Endodermal cell (in vitro differentiated cells): ENCODE data around the gene TMEM238. TPM values are rescaled to one million over a fixed set of nuclear protein-coding genes. Genes with fewer than 3 reads are reported as not detected.

Experiments
- DNase-seq: peaks from one replicate; pipeline ENCODE4 v3.0.0-alpha.2; 2017
- H3K27ac ChIP-seq: 2 replicates; pipeline ENCODE4 v1.5.1; 2013; ENCODE audit warnings: mild to moderate bottlenecking, low read depth, low read length, moderate library complexity
- H3K27me3 ChIP-seq: 2 replicates; pipeline ENCODE4 v1.6.1; 2013; ENCODE audit warnings: mild to moderate bottlenecking, low read length, moderate library complexity; ENCODE audit not compliant: insufficient read depth, control insufficient read depth, poor library complexity, severe bottlenecking
- H3K36me3 ChIP-seq: 2 replicates; pipeline ENCODE4 v1.7.0; 2013; ENCODE audit warnings: mild to moderate bottlenecking, low read length, moderate library complexity; ENCODE audit not compliant: control insufficient read depth, insufficient read depth
- H3K4me1 ChIP-seq: one replicate; pipeline ENCODE4 v1.7.0; 2013; ENCODE audit warnings: low read length; ENCODE audit not compliant: control insufficient read depth, insufficient read depth
- H3K4me3 ChIP-seq: 2 replicates; pipeline ENCODE4 v1.5.1; 2013; ENCODE audit warnings: mild to moderate bottlenecking, low read length, moderate library complexity
- H3K9ac ChIP-seq: 2 replicates; pipeline ENCODE4 v1.6.1; 2013; ENCODE audit warnings: mild to moderate bottlenecking, low read length, moderate library complexity; ENCODE audit not compliant: poor library complexity, severe bottlenecking; ENCODE audit errors: extremely low read depth
- H3K9me3 ChIP-seq: 2 replicates; pipeline ENCODE4 v1.6.1; 2013; ENCODE audit warnings: mild to moderate bottlenecking, low read length, moderate library complexity; ENCODE audit not compliant: control insufficient read depth
- H3K27ac Mint-ChIP-seq: 2 replicates; pipeline ENCODE4 v1.8.0; 2020; ENCODE audit warnings: mixed read lengths
- H3K27me3 Mint-ChIP-seq: 2 replicates; pipeline ENCODE4 v1.8.0; 2021; ENCODE audit warnings: mild to moderate bottlenecking, mixed read lengths; ENCODE audit not compliant: insufficient read depth
- H3K36me3 Mint-ChIP-seq: 2 replicates; pipeline ENCODE4 v1.8.0; 2020; ENCODE audit warnings: low read depth, mixed read lengths
- H3K4me1 Mint-ChIP-seq: 2 replicates; pipeline ENCODE4 v1.8.0; 2020; ENCODE audit warnings: mixed read lengths
- H3K4me3 Mint-ChIP-seq: 2 replicates; pipeline ENCODE4 v1.8.0; 2020; ENCODE audit warnings: mild to moderate bottlenecking, moderate library complexity, mixed read lengths
- H3K9me3 Mint-ChIP-seq: 2 replicates; pipeline ENCODE4 v1.8.0; 2020; ENCODE audit warnings: mild to moderate bottlenecking, mixed read lengths
- CTCF ChIP-seq: fragments of 200-600 bp; sonication (generic); conservative IDR thresholded peaks from 2 replicates; pipeline ENCODE4 v1.5.0; 2021; ENCODE audit warnings: antibody characterized with exemption, mild to moderate bottlenecking
- WGBS, 2 experiments: methylation state at CpG; one replicate each; pipeline versions ENCODE4 v1.1.5 to v1.1.7; 2013; ENCODE audit warnings: missing lambda C conversion rate in 2 of 2, mixed read lengths in 1 of 2; ENCODE audit not compliant: insufficient coverage in 1 of 2, insufficient read length in 1 of 2; 5-methylcytosine and 5-hydroxymethylcytosine counted together
- total RNA-seq, 2 donors: library from RNA; stranded (reverse); fragmentation: NEBNext Ultra II Directional in 1 of 2; extraction: Animal tissue kit (Norgen Biotek cat#: 25700) in 1 of 2; gene quantifications; 2 replicates in 1 of 2; 3 replicates in 1 of 2; pipeline ENCODE4 v1.2.1, GENCODE V29; 2021

Gene TMEM238
- total RNA-seq, 2 donors from 2014 or later, result 3.9 to 4.4 TPM

- no peak overlapping the region for H3K4me3 Mint-ChIP-seq
- no peaks in the 10 kb centered on the region for H3K4me1 ChIP-seq
- no peak for DNase-seq
- H3K9me3 ChIP-seq, result no peaks in the 10 kb centered on the region
- no peaks in the 10 kb centered on the region for H3K36me3 ChIP-seq
- H3K36me3 Mint-ChIP-seq, result no peaks in the 10 kb centered on the region
- H3K27me3 Mint-ChIP-seq, result peaks cover 39% of the 10 kb centered on the region
- H3K9ac ChIP-seq, result no peak overlapping the region
- H3K4me3 ChIP-seq, result no peak overlapping the region
- WGBS, 2 experiments, result 87% methylated on average over 24 to 38 of the region's 38 CpGs
- no peaks in the 10 kb centered on the region for H3K9me3 Mint-ChIP-seq
- peaks cover 2% of the 10 kb centered on the region for H3K27me3 ChIP-seq
- H3K4me1 Mint-ChIP-seq, result no peaks in the 10 kb centered on the region
- H3K27ac ChIP-seq, result no peak overlapping the region
- no peak for TF ChIP-seq CTCF
- no peak overlapping the region for H3K27ac Mint-ChIP-seq
These were observed 21.7 kb downstream of the TMEM238 start for GRCh38 chr19:55362174-55362989.

GRCh38 chr19:55360902-55361301 is 23.2 kb downstream of the TMEM238 start:
- H3K27me3 Mint-ChIP-seq, result peaks cover 46% of the 10 kb centered on the region

More at GRCh38 chr19:55360902-55361301, 23.2 kb downstream of the TMEM238 start:
- Mint-ChIP-seq H3K36me3 (no peaks in the 10 kb centered on the region), H3K27ac (no peak overlapping the region), H3K9me3 (no peaks in the 10 kb centered on the region), H3K4me3 (no peak overlapping the region), H3K4me1 (no peaks in the 10 kb centered on the region)
- WGBS, 2 experiments, result 86 to 88% methylated on average over 12 to 16 of the region's 16 CpGs
- no peaks in the 10 kb centered on the region for H3K9me3 ChIP-seq
- no peak for DNase-seq
- H3K4me1 ChIP-seq, result no peaks in the 10 kb centered on the region
- no peak for TF ChIP-seq CTCF
- H3K36me3 ChIP-seq, result no peaks in the 10 kb centered on the region
- no peak overlapping the region for H3K9ac ChIP-seq
- H3K27ac ChIP-seq, result no peak overlapping the region
- no peak overlapping the region for H3K4me3 ChIP-seq
- peaks cover 17% of the 10 kb centered on the region for H3K27me3 ChIP-seq
